Choroid plexus epithelial cell (primary cell): ENCODE measurements around the gene FBXO7.

Source experiments
- DNase-seq: peaks from one replicate; pipeline ENCODE4 v3.0.0-alpha.2; 2010; ENCODE audit warnings: low read depth
- H3K4me3 ChIP-seq: 2 replicates; pipeline ENCODE4 v1.5.1; 2011; ENCODE audit warnings: low read depth, mild to moderate bottlenecking, control low read depth, low read length, moderate library complexity
- TF ChIP-seq, protein P1 (sequence below): conservative IDR thresholded peaks from 2 replicates; pipeline ENCODE4 v1.5.1; 2011; ENCODE audit warnings: low read depth, mild to moderate bottlenecking, control low read depth, inconsistent platforms, low read length, moderate library complexity

Gene FBXO7

DNA sequence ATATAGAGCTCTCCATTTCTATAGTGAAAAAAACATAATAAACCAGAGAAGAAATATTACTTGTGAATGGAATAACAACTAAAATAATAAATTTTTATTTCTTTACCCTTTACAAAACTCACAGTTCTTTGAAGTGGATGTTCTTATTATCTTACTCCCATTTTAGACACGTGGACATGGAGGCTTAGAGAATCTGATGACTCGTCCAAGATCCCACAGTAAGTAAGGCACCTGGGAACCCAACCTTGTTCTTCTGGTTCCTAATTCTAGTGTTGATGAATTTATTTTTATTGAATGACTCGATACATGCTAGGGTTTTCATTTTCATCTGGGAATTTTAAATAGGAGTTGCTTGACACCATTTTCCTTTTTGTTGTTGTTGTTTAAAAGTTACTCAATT lies 12.2 kb upstream of the FBXO7 start:
- DNase-seq, result no peak
- no peak overlapping the region for H3K4me3 ChIP-seq
- TF ChIP-seq, protein P1, sequence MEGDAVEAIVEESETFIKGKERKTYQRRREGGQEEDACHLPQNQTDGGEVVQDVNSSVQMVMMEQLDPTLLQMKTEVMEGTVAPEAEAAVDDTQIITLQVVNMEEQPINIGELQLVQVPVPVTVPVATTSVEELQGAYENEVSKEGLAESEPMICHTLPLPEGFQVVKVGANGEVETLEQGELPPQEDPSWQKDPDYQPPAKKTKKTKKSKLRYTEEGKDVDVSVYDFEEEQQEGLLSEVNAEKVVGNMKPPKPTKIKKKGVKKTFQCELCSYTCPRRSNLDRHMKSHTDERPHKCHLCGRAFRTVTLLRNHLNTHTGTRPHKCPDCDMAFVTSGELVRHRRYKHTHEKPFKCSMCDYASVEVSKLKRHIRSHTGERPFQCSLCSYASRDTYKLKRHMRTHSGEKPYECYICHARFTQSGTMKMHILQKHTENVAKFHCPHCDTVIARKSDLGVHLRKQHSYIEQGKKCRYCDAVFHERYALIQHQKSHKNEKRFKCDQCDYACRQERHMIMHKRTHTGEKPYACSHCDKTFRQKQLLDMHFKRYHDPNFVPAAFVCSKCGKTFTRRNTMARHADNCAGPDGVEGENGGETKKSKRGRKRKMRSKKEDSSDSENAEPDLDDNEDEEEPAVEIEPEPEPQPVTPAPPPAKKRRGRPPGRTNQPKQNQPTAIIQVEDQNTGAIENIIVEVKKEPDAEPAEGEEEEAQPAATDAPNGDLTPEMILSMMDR, result no peak

DNA sequence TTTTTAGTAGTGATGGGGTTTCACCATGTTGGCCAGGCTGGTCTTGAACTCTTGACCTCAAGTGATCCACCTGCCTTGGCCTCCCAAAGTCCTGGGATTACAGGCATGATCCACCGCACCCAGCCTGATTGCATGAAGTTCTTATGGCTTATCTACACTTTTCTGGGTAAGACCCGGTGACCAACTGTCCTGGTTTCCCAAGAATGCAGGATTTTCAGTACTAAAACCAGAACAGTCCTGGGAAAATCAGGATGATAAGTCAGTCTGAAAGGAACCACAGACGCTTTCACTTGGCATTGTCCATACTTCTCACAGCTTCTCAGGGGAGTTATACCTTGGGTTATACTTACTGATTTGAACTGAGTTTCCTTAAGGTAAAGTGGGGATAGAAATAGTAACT lies 8.9 kb upstream of the FBXO7 start:
- no peak overlapping the region for H3K4me3 ChIP-seq
- DNase-seq, result no peak
- TF ChIP-seq, protein P1, result no peak

- no peak for DNase-seq
- no peak overlapping the region for H3K4me3 ChIP-seq
- TF ChIP-seq, protein P1, result no peak
Measured at GRCh38 chr22:32466496-32466895, 8.1 kb upstream of the FBXO7 start.

DNA sequence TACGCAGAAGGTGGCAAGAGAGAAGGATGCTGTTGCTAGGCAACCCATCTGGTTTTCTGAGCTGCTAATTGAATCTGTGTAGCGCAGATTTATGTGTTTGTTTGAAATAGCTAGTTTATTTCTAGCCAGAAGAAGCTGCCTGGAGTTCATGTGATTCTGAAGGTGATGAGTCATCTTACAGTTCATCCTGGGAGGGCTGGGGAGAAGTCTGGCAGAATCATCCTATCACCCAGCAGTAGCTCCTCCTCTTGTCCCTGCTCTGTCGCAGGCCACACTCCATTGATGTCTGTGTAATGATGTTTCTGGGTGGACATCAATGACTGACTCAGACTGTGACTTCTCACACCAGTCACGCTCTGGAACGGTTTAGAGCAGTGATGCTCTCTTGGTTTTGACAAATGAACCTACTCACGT lies 4.8 kb upstream of the FBXO7 start:
- no peak overlapping the region for H3K4me3 ChIP-seq
- TF ChIP-seq, protein P1, result no peak
- peak; percentile 81 for DNase-seq

DNA sequence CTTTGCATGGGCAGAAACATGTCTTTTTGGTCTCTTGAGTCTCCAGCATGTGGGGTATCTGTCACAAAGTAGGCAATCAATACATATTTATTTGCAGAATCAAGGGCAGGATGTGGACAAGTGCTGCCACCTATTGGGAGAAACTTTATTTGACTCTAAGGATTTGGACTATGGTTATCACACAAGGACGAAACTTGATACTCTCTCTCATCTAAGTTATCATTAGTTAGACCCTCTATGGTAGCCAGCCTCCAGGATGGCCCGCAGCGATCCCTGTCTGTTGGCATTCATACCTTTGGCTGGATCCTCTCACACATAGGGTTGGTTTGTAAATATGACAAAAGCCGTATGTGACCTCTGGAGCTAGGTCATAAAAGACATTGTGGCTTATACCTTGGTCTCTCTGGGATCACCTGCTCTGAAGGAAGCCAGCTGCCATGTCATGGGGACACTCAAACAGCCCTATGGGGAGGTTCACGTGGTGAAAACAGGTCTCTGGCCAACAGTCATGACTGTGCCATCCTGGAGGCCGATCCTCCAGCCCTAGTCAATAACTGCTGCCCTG lies 1.1 kb upstream of the FBXO7 start:
- DNase-seq, result peak; percentile 83
- H3K4me3 ChIP-seq, result peak overlapping the region; percentile 2
- TF ChIP-seq, protein P1, result peak; percentile 71

GRCh38 chr22:32475468-32476010 lies 928 bp downstream of the FBXO7 start:
- DNase-seq, result no peak
- H3K4me3 ChIP-seq, result peak overlapping the region; percentile 94
- TF ChIP-seq, protein P1, result no peak
